Measurements from ENCODE around the gene WDR35.

The WDR35 gene

GRCh38 chr2:19890104-19890503 lies 99.8 kb downstream of the WDR35 start:
- no peak for DNase-seq (ENCODE audit: low read depth)
- TF ChIP-seq, protein P1, sequence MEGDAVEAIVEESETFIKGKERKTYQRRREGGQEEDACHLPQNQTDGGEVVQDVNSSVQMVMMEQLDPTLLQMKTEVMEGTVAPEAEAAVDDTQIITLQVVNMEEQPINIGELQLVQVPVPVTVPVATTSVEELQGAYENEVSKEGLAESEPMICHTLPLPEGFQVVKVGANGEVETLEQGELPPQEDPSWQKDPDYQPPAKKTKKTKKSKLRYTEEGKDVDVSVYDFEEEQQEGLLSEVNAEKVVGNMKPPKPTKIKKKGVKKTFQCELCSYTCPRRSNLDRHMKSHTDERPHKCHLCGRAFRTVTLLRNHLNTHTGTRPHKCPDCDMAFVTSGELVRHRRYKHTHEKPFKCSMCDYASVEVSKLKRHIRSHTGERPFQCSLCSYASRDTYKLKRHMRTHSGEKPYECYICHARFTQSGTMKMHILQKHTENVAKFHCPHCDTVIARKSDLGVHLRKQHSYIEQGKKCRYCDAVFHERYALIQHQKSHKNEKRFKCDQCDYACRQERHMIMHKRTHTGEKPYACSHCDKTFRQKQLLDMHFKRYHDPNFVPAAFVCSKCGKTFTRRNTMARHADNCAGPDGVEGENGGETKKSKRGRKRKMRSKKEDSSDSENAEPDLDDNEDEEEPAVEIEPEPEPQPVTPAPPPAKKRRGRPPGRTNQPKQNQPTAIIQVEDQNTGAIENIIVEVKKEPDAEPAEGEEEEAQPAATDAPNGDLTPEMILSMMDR (IDR thresholded peaks at IDR 0.05; ENCODE audit: control insufficient read depth, insufficient read depth, low read depth, low read length, missing control alignments) = no peak
- H3K4me3 ChIP-seq (ENCODE audit: control insufficient read depth, low read depth, low read length) = no peak overlapping the region

GRCh38 chr2:19888831-19889230 lies 101.1 kb downstream of the WDR35 start:
- no peak for DNase-seq (ENCODE audit: low read depth)
- H3K4me3 ChIP-seq (ENCODE audit: control insufficient read depth, low read depth, low read length) = no peak overlapping the region
- TF ChIP-seq, protein P1 (IDR thresholded peaks at IDR 0.05; ENCODE audit: control insufficient read depth, insufficient read depth, low read depth, low read length, missing control alignments) = no peak

GRCh38 chr2:19887510-19887909 lies 102.4 kb downstream of the WDR35 start:
- TF ChIP-seq, protein P1 (IDR thresholded peaks at IDR 0.05; ENCODE audit: control insufficient read depth, insufficient read depth, low read depth, low read length, missing control alignments) = no peak
- no peak for DNase-seq (ENCODE audit: low read depth)
- no peak overlapping the region for H3K4me3 ChIP-seq (ENCODE audit: control insufficient read depth, low read depth, low read length)

DNA sequence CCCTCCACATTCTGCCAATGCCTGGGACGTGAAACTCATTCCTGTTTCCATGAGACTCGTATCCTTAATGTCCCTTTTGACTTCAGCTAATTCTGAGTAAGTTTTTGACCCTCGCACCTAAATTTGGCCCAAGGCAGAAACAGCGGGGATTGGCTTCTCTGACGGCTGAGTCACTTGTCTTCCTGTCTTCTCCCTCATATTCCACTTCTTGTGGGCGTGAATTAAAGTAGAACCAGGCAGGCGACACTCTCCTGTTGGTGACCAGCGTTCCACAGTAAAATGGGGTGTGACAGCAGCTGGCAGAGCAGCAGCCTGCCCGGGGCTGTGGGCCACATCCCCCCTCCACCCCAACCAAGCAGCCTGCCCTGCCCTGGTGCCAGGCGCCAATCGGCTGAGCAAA lies 103.6 kb downstream of the WDR35 start:
- H3K4me3 ChIP-seq (ENCODE audit: control insufficient read depth, low read depth, low read length) = no peak overlapping the region
- TF ChIP-seq, protein P1 (IDR thresholded peaks at IDR 0.05; ENCODE audit: control insufficient read depth, insufficient read depth, low read depth, low read length, missing control alignments) = no peak
- DNase-seq (ENCODE audit: low read depth) = no peak

GRCh38 chr2:19885791-19886190 lies 104.1 kb downstream of the WDR35 start:
- TF ChIP-seq, protein P1 (IDR thresholded peaks at IDR 0.05; ENCODE audit: control insufficient read depth, insufficient read depth, low read depth, low read length, missing control alignments) = no peak
- DNase-seq (ENCODE audit: low read depth) = no peak
- H3K4me3 ChIP-seq (ENCODE audit: control insufficient read depth, low read depth, low read length) = no peak overlapping the region

- TF ChIP-seq, protein P1 (IDR thresholded peaks at IDR 0.05; ENCODE audit: control insufficient read depth, insufficient read depth, low read depth, low read length, missing control alignments) = no peak
- DNase-seq (ENCODE audit: low read depth) = no peak
- no peak overlapping the region for H3K4me3 ChIP-seq (ENCODE audit: control insufficient read depth, low read depth, low read length)
Observed at GRCh38 chr2:19883971-19884720, 105.8 kb downstream of the WDR35 start.
